ENCODE measurements around the gene HOXD11. TPM values are rescaled to one million over a fixed set of nuclear protein-coding genes. Genes with fewer than 3 reads are reported as not detected.
A peak's percentile ranks its signal among the peaks of the same experiment; 100 is the strongest.

HOXD11 gene
- total RNA-seq, 1 donor = not detected

- no peak overlapping the region for H3K4me3 ChIP-seq (ENCODE audit: insufficient read depth, low read length)
- TF ChIP-seq CTCF (IDR thresholded peaks at IDR 0.05; ENCODE audit: extremely low read depth, low read depth, low read length) = no peak
- H3K27ac ChIP-seq (ENCODE audit: low read depth, low read length) = no peak overlapping the region
- no peaks in the 10 kb centered on the region for H3K4me1 ChIP-seq (ENCODE audit: insufficient read depth, low read length)
- no peak overlapping the region for H3K4me2 ChIP-seq (ENCODE audit: insufficient read depth, low read length)
- H3K9me3 ChIP-seq (ENCODE audit: low read depth, low read length) = no peaks in the 10 kb centered on the region
- H2AFZ ChIP-seq (ENCODE audit: low read length) = no peak overlapping the region
- H3K79me2 ChIP-seq (ENCODE audit: insufficient read depth, low read length) = no peaks in the 10 kb centered on the region
- H3K36me3 ChIP-seq (ENCODE audit: insufficient read depth, low read length) = no peaks in the 10 kb centered on the region
- H4K20me1 ChIP-seq (ENCODE audit: insufficient read depth, low read length) = peaks cover 4% of the 10 kb centered on the region
- peak; percentile 76 for DNase-seq (ENCODE audit: insufficient read length, low spot score, missing footprints)
- H3K27me3 ChIP-seq (ENCODE audit: insufficient read depth, low read length) = no peaks in the 10 kb centered on the region
These were observed 43.0 kb downstream of the HOXD11 start for GRCh38 chr2:176149939-176150583.

- Histone ChIP-seq H3K4me1 (ENCODE audit: insufficient read depth, low read length) (no peaks in the 10 kb centered on the region), H3K27ac (ENCODE audit: low read depth, low read length) (no peak overlapping the region), H3K9me3 (ENCODE audit: low read depth, low read length) (no peaks in the 10 kb centered on the region), H3K36me3 (ENCODE audit: insufficient read depth, low read length) (no peaks in the 10 kb centered on the region), H3K4me3 (ENCODE audit: insufficient read depth, low read length) (no peak overlapping the region), H4K20me1 (ENCODE audit: insufficient read depth, low read length) (peaks cover 4% of the 10 kb centered on the region), H3K4me2 (ENCODE audit: insufficient read depth, low read length) (no peak overlapping the region), H2AFZ (ENCODE audit: low read length) (no peak overlapping the region), H3K27me3 (ENCODE audit: insufficient read depth, low read length) (no peaks in the 10 kb centered on the region), H3K79me2 (ENCODE audit: insufficient read depth, low read length) (no peaks in the 10 kb centered on the region)
- TF ChIP-seq CTCF (IDR thresholded peaks at IDR 0.05; ENCODE audit: extremely low read depth, low read depth, low read length) = no peak
- peak; percentile 79 for DNase-seq (ENCODE audit: insufficient read length, low spot score, missing footprints)
These were observed 43.7 kb downstream of the HOXD11 start for GRCh38 chr2:176150584-176151441.

- H3K27me3 ChIP-seq (ENCODE audit: insufficient read depth, low read length) = no peaks in the 10 kb centered on the region
- H3K27ac ChIP-seq (ENCODE audit: low read depth, low read length) = no peak within 1 kb of the TSS
- no peaks in the 10 kb centered on the region for H3K79me2 ChIP-seq (ENCODE audit: insufficient read depth, low read length)
- H3K9me3 ChIP-seq (ENCODE audit: low read depth, low read length) = no peaks in the 10 kb centered on the region
- H4K20me1 ChIP-seq (ENCODE audit: insufficient read depth, low read length) = peaks cover 4% of the 10 kb centered on the region
- H3K4me1 ChIP-seq (ENCODE audit: insufficient read depth, low read length) = no peaks in the 10 kb centered on the region
- no peak for TF ChIP-seq CTCF (IDR thresholded peaks at IDR 0.05; ENCODE audit: extremely low read depth, low read depth, low read length)
- H2AFZ ChIP-seq (ENCODE audit: low read length) = no peak within 1 kb of the TSS
- no peaks in the 10 kb centered on the region for H3K36me3 ChIP-seq (ENCODE audit: insufficient read depth, low read length)
- DNase-seq (ENCODE audit: insufficient read length, low spot score, missing footprints) = no peak
- no peak within 1 kb of the TSS for H3K4me2 ChIP-seq (ENCODE audit: insufficient read depth, low read length)
- H3K4me3 ChIP-seq (ENCODE audit: insufficient read depth, low read length) = no peak within 1 kb of the TSS
These were observed 44.6 kb downstream of the HOXD11 start, which contains the start of gene HOXD4 for GRCh38 chr2:176151442-176152287. Gene HOXD4, plus strand, starts transcription at chr2:176151550. Its CDS starts 84 bp downstream, at chr2:176151634.
